Measurements from ENCODE around the gene DNAJC3. TPM values are rescaled to one million over a fixed set of nuclear protein-coding genes. Genes with fewer than 3 reads are reported as not detected.
"Not testable (repeated sequence)": the region's sequence is repeated elsewhere in the genome, so short reads cannot be mapped to it uniquely, and the experiment has no call there.

The DNAJC3 gene
- total RNA-seq, 2 donors from 2014 or later: 59.3 to 60.2 TPM

GRCh38 chr13:95708391-95708774 is 31.4 kb downstream of the DNAJC3 start:
- intact Hi-C loops (cut with DNase I, micrococcal nuclease): no loop called here
- DNase-seq: no peak

GRCh38 chr13:95708811-95709500 is 32.0 kb downstream of the DNAJC3 start:
- no peak for ATAC-seq
- intact Hi-C loops (cut with DNase I, micrococcal nuclease): no loop called here
- DNase-seq: no peak

More at GRCh38 chr13:95708391-95708774, 31.4 kb downstream of the DNAJC3 start:
- ATAC-seq: no peak

GRCh38 chr13:95710313-95710712 is 33.4 kb downstream of the DNAJC3 start:
- intact Hi-C loops (cut with DNase I, micrococcal nuclease): no loop called here
- no peak for ATAC-seq
- DNase-seq: no peak

GRCh38 chr13:95712846-95713245 is 35.9 kb downstream of the DNAJC3 start:
- not testable (repeated sequence) for ATAC-seq, DNase-seq

GRCh38 chr13:95713651-95714050 is 36.7 kb downstream of the DNAJC3 start:
- ATAC-seq: no peak
- DNase-seq: no peak
- intact Hi-C loops (cut with DNase I, micrococcal nuclease): no loop called here

More at GRCh38 chr13:95712846-95713245, 35.9 kb downstream of the DNAJC3 start:
- intact Hi-C loops (cut with DNase I, micrococcal nuclease): not testable (repeated sequence)

- no peak for DNase-seq
- intact Hi-C loops (cut with DNase I, micrococcal nuclease): no loop called here
- no peak for ATAC-seq
Observed at GRCh38 chr13:95714142-95714832, 37.3 kb downstream of the DNAJC3 start.

GRCh38 chr13:95716231-95716630 is 39.3 kb downstream of the DNAJC3 start:
- DNase-seq (no peak), ATAC-seq (no peak)
- intact Hi-C loops (cut with DNase I, micrococcal nuclease): no loop called here

- intact Hi-C loops (cut with DNase I, micrococcal nuclease): no loop called here
- ATAC-seq (no peak), DNase-seq (no peak)
Observed at GRCh38 chr13:95722241-95722640, 45.3 kb downstream of the DNAJC3 start.

- intact Hi-C loops (cut with DNase I, micrococcal nuclease): no loop called here
- ATAC-seq (no peak), DNase-seq (no peak)
Observed at GRCh38 chr13:95723438-95723837, 46.5 kb downstream of the DNAJC3 start.

GRCh38 chr13:95724252-95724651 is 47.3 kb downstream of the DNAJC3 start:
- ATAC-seq: no peak
- no peak for DNase-seq
- intact Hi-C loops (cut with DNase I, micrococcal nuclease): no loop called here

- ATAC-seq (no peak), DNase-seq (no peak)
- intact Hi-C loops (cut with DNase I, micrococcal nuclease): no loop called here
Observed at GRCh38 chr13:95726876-95727275, 49.9 kb downstream of the DNAJC3 start.

- intact Hi-C loops (cut with DNase I, micrococcal nuclease): no loop called here
- DNase-seq (no peak), ATAC-seq (no peak)
Observed at GRCh38 chr13:95728957-95729356, 52.0 kb downstream of the DNAJC3 start.

GRCh38 chr13:95734124-95734523 is 57.2 kb downstream of the DNAJC3 start:
- intact Hi-C loops (cut with DNase I, micrococcal nuclease): no loop called here
- DNase-seq (no peak), ATAC-seq (no peak)

- ATAC-seq; DNase-seq; intact Hi-C loops (cut with DNase I, micrococcal nuclease): not testable (repeated sequence)
Observed at GRCh38 chr13:95740071-95740978, 63.4 kb downstream of the DNAJC3 start.

GRCh38 chr13:95740979-95741320 is 64.0 kb downstream of the DNAJC3 start:
- ATAC-seq (no peak), DNase-seq (no peak)
- intact Hi-C loops (cut with DNase I, micrococcal nuclease): no loop called here

GRCh38 chr13:95741584-95742563 is 64.9 kb downstream of the DNAJC3 start:
- no peak for DNase-seq
- ATAC-seq: peak; percentile 59
- intact Hi-C loops (cut with DNase I, micrococcal nuclease): no loop called here

GRCh38 chr13:95743192-95743591 is 66.3 kb downstream of the DNAJC3 start:
- no peak for DNase-seq
- intact Hi-C loops (cut with DNase I, micrococcal nuclease): no loop called here
- ATAC-seq: no peak

- no peak for DNase-seq
- intact Hi-C loops (cut with DNase I, micrococcal nuclease): no loop called here
- ATAC-seq: no peak
Observed at GRCh38 chr13:95745289-95745688, 68.3 kb downstream of the DNAJC3 start.
